Gastrocnemius medialis (tissue), 4 donors: ENCODE measurements around the gene PRPF18. TPM values are rescaled to one million over a fixed set of nuclear protein-coding genes. Genes with fewer than 3 reads are reported as not detected.

ENCODE experiments used
- ATAC-seq, 2 donors: fragments of 150-250 bp; one replicate each; pipeline ENCODE4 v1.9.1; 2016
- DNase-seq, 2 donors: peaks; one replicate each; pipeline ENCODE4 v3.0.0-alpha.2; 2019
- H3K27ac ChIP-seq, 4 donors: fragments of 200-600 bp; sonication (generic); 1 replicate in 1 of 4; 2 replicates in 3 of 4; pipeline ENCODE4 v1.5.1; 2016 to 2018; ENCODE audit warnings: mild to moderate bottlenecking in 2 of 4, moderate library complexity in 1 of 4
- H3K27me3 ChIP-seq, 3 donors: fragments of 200-600 bp; sonication (generic) in 2 of 3; 1 replicate in 1 of 3; 2 replicates in 2 of 3; pipeline versions ENCODE4 v1.5.1 to v1.6.0; 2016 to 2019; ENCODE audit warnings: mild to moderate bottlenecking in 1 of 3, moderate library complexity in 1 of 3
- H3K36me3 ChIP-seq, 2 donors: fragments of 200-600 bp; sonication (generic) in 1 of 2; one replicate each; pipeline ENCODE4 v1.5.1; 2017 to 2018
- H3K4me1 ChIP-seq, 2 donors: fragments of 200-600 bp; sonication (generic) in 1 of 2; one replicate each; pipeline ENCODE4 v1.5.1; 2016 to 2017; ENCODE audit warnings: mild to moderate bottlenecking in 2 of 2
- H3K4me3 ChIP-seq, 4 donors: fragments of 200-600 bp; sonication (generic) in 3 of 4; 1 replicate in 1 of 4; 2 replicates in 3 of 4; pipeline ENCODE4 v1.5.1; 2016 to 2019; ENCODE audit warnings: mild to moderate bottlenecking in 2 of 4
- H3K9me3 ChIP-seq, 3 donors: fragments of 200-600 bp; sonication (generic) in 2 of 3; 1 replicate in 1 of 3; 2 replicates in 2 of 3; pipeline ENCODE4 v1.5.1; 2016 to 2019
- CTCF ChIP-seq, 5 experiments: fragments of 450-650 bp in 3 of 5; fragments of 200-600 bp in 2 of 5; sonication (generic) in 2 of 5; IDR thresholded peaks in 4 of 5; conservative IDR thresholded peaks in 1 of 5; 1 replicate in 4 of 5; 2 replicates in 1 of 5; pipeline ENCODE4 v1.5.1; 2016 to 2019; ENCODE audit warnings: antibody characterized with exemption in 5 of 5, mild to moderate bottlenecking in 3 of 5, moderate library complexity in 3 of 5
- POLR2A ChIP-seq, 2 donors: fragments of 450-650 bp; IDR thresholded peaks; one replicate each; pipeline ENCODE4 v1.6.1; 2017; ENCODE audit warnings: antibody characterized with exemption in 2 of 2, mild to moderate bottlenecking in 2 of 2, moderate library complexity in 2 of 2
- in situ Hi-C, 4 donors: fragments of 200-750 bp; cut with MboI; loops; one replicate each; pipeline versions ENCODE4 v1.15.0 to v1.8.0; 2017; ENCODE audit warnings: low sequenced_read_pairs in 4 of 4
- intact Hi-C: fragments of 100-400 bp; cut with DNase I; formaldehyde crosslinking; loops from one replicate; pipeline ENCODE4 v1.15.1; 2023; ENCODE audit warnings: low total_unique reads
- total RNA-seq, 4 donors: library from RNA; depleted of rRNA; stranded (reverse); fragments of >200 nt; gene quantifications; one replicate each; pipeline versions ENCODE4 v1.1.0 to v1.2.3, GENCODE V29; 2016

The PRPF18 gene
- total RNA-seq, 4 donors from 2014 or later: 21.3 to 35.4 (median 28.1) TPM

GRCh38 chr10:13658871-13659685, 72.3 kb downstream of the PRPF18 start:
- H3K4me3 ChIP-seq: no peak overlapping the region
- H3K9me3 ChIP-seq: no peaks in the 10 kb centered on the region
- ATAC-seq (peak in 1 of 2 donors; percentile 23), DNase-seq (no peak)
- peak overlapping the region in 2 of 4 donors; percentile 4 to 18 for H3K27ac ChIP-seq
- in situ Hi-C loops: loop anchor here in 3 of 4 donors (5.0 to 25.0 kb wide), 3 partner anchors 116 to 303 kb away; no protein-coding TSS in a partner anchor
- H3K36me3 ChIP-seq: no peaks in the 10 kb centered on the region
- intact Hi-C loops: no loop called here
- no peaks in the 10 kb centered on the region for H3K27me3 ChIP-seq
- no peak for TF ChIP-seq CTCF (IDR thresholded peaks at IDR 0.05 in 4 of 5, conservative IDR thresholded peaks at IDR 0.05 in 1 of 5)
- TF ChIP-seq POLR2A (IDR thresholded peaks at IDR 0.05): no peak
- peaks cover 5 to 11% of the 10 kb centered on the region in 2 donors for H3K4me1 ChIP-seq

- Histone ChIP-seq H3K36me3 (no peaks in the 10 kb centered on the region), H3K4me1 (peaks cover 5 to 11% of the 10 kb centered on the region in 2 donors), H3K4me3 (no peak overlapping the region), H3K27me3 (no peaks in the 10 kb centered on the region), H3K9me3 (no peaks in the 10 kb centered on the region), H3K27ac (peak overlapping the region in 2 of 4 donors; percentile 4 to 18)
- DNase-seq (peak in 1 of 2 donors; percentile 43), ATAC-seq (peak; percentile 55 to 67)
- peak; percentile 76 to 90 (median 83) for TF ChIP-seq CTCF (IDR thresholded peaks at IDR 0.05 in 4 of 5, conservative IDR thresholded peaks at IDR 0.05 in 1 of 5)
- no peak for TF ChIP-seq POLR2A (IDR thresholded peaks at IDR 0.05)
- in situ Hi-C loops (loop anchor here (5.0 to 25.0 kb wide), 3 partner anchors 115 to 302 kb away; no protein-coding TSS in a partner anchor), intact Hi-C loops (loop anchor here (1.0 kb wide), 1 partner anchor 118 kb away; no protein-coding TSS in a partner anchor)
These were observed 73.3 kb downstream of the PRPF18 start for GRCh38 chr10:13659887-13660550.

- in situ Hi-C loops (loop anchor here in 2 of 4 donors (5.0 to 25.0 kb wide), 2 partner anchors 117 to 302 kb away; no protein-coding TSS in a partner anchor), intact Hi-C loops (loop anchor here (1.0 kb wide), 1 partner anchor 118 kb away; no protein-coding TSS in a partner anchor)
- DNase-seq (no peak), ATAC-seq (no peak)
- no peaks in the 10 kb centered on the region for H3K9me3 ChIP-seq
- H3K27ac ChIP-seq: no peak overlapping the region
- H3K4me1 ChIP-seq: peaks cover 5 to 11% of the 10 kb centered on the region in 2 donors
- H3K4me3 ChIP-seq: no peak overlapping the region
- TF ChIP-seq POLR2A (IDR thresholded peaks at IDR 0.05): no peak
- H3K36me3 ChIP-seq: peaks cover 0 to 3% of the 10 kb centered on the region in 2 donors
- no peaks in the 10 kb centered on the region for H3K27me3 ChIP-seq
These were observed 73.8 kb downstream of the PRPF18 start for GRCh38 chr10:13660551-13660920.

- H3K4me1 ChIP-seq: peaks cover 5 to 11% of the 10 kb centered on the region in 2 donors
- H3K27me3 ChIP-seq: no peaks in the 10 kb centered on the region
- no peak overlapping the region for H3K27ac ChIP-seq
- intact Hi-C loops: no loop called here
- H3K36me3 ChIP-seq: peaks cover 0 to 8% of the 10 kb centered on the region in 2 donors
- in situ Hi-C loops: loop anchor here in 2 of 4 donors (5.0 to 25.0 kb wide), 2 partner anchors 116 to 301 kb away; no protein-coding TSS in a partner anchor
- ATAC-seq (no peak), DNase-seq (no peak)
- TF ChIP-seq CTCF (IDR thresholded peaks at IDR 0.05 in 4 of 5, conservative IDR thresholded peaks at IDR 0.05 in 1 of 5) (no peak), POLR2A (IDR thresholded peaks at IDR 0.05) (no peak)
- H3K4me3 ChIP-seq: no peak overlapping the region
- no peaks in the 10 kb centered on the region for H3K9me3 ChIP-seq
These were observed 74.5 kb downstream of the PRPF18 start for GRCh38 chr10:13661256-13661655.
